GM19351 (cell line): Measurements from ENCODE around the gene MRPL44.

Experiments
- ATAC-seq: cut with Tn5 transposase; IDR thresholded peaks from one replicate; pipeline ENCODE4 v1.9.1; 2021; ENCODE audit warnings: mild to moderate bottlenecking, moderate library complexity; ENCODE audit not compliant: unreplicated experiment

The MRPL44 gene

DNA sequence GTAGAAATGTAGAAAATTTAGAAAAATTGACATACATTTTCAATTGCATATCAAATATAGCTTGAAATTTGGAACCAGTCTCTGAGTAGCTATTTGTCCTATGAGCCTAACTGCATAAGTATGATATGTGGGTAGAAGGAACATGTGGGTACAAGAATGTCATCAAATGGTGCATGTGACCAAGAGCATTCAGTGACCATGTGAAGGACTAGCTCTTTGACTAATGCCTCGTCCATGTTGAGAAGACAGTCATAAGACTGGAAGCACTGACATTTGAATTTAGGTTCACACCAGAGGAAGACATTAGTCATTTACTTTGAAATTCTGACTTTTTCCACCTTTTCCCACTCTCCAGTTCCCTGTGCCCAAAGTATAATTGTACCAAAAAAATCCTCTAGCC lies 12.6 kb downstream of the MRPL44 start:
- ATAC-seq, result no peak

DNA sequence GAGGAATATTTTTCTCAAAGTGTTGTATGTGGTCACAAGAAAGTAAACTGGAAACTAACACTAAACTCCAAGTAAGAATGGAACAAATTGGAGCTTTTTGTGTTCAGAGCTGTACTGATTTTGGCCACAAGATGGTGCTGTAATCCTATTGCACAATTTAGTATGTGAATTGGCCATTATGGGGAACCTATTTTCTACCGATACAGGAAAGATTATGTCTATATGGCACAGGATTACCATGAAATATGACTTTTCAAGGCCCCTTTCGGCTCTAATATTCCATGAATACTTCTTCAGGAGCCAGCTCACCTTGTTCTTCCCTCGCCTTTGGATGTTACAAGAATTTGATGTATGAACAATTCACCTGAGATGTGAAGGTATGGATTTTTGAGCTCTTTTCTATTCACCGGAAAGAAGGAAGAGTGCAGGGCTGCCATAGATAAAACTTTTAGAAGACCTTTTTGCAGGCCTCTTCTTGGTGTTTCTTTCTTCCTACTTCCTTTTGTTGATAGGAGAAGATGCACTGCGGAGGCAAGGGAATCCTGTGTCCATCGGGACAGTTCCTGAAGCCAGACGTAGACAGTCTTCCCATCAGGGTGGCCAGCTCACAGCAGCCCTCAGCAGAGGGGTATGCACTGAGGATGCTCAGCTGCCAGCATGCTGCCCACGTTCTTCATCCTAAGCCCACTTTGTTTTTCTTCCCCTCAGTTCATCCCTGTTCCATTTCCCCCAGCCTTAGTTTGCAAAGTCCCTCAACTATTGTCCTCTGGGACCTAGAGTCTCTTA lies 13.3 kb downstream of the MRPL44 start:
- ATAC-seq, result peak; percentile 81

DNA sequence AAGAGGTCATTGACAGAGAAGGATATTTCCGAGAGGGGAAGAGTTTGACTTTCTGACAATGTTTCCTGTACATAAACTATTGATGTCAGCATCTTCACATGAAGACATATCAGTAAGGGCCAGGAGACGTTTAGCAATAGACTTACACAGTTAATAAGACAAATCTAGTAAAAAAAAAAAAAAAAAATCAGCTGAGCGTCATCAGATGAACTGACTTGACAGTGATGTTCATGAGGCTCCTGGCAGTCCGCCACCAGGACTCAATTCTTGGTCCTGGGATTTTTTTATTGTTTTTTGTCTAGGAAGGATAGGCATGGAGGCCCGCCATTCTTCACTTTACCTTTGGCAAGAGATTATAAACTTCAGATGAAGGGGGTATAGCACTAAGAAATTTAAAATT lies 14.5 kb downstream of the MRPL44 start:
- no peak for ATAC-seq

DNA sequence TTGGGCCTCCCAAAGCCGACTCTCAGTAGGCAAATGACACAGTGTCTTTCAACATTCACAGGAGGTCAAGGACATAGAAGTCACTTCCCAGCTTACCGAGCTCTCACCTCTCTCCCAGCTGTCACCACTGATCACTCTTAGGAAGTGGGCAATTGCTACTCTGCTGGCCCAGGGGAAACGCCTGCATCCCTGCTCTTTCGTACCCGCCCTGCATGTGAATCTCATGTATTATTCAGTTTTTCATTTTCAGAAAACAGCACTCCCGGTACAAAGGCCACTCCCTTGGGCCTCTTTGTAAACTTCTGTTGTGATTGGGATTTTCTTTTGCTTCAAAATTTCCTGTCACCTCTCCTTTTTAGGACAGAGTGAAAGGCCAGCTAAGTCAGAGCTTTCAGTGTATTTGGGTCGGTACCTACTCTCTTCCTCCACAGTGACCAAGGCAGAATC lies 15.4 kb downstream of the MRPL44 start:
- no peak for ATAC-seq

DNA sequence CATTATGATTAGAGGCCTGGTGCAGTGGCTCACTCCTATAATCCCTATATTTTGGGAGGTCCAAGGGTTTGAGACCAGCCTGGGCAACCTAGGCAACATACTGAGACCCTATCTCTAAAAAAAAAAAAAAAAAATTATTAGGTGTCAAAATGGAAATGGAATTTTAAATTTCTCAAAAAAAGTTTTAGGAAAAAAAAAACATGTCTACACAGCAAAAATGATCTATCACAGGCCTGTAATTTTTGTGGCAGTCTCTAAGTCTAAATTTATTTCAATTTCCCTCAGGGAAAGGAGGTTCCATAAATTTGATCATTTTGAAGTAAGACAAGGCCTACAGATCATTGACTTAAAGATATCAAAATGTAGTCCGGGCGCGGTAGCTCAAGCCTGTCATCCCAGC lies 16.3 kb downstream of the MRPL44 start:
- ATAC-seq, result no peak

DNA sequence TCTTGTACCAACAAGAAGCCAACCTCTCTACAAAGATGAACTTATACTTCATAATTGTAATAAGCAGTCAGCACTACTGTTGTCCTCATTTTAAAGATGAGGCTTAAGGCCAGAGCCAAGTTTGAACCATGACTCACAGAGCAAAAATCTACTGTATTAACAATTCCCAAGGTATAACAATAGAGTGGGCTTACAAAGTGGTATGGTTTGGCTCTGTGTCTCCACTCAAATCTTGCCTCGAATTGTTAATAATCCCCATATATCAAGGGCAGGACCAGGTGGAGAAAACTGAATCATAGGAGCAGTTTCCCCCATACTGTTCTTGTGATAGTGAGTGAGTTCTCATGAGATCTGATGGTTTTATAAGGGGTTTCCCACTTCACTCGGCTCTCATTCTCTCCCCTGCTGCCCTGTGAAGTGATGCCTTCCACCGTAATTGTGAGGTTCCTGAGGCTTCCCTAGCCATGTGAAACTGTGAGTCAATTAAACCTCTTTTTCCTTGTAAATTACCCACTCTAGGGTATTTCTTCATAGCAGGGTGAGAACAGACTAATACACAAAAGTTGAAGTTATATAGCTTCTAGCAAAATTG lies 19.5 kb downstream of the MRPL44 start:
- ATAC-seq, result no peak

DNA sequence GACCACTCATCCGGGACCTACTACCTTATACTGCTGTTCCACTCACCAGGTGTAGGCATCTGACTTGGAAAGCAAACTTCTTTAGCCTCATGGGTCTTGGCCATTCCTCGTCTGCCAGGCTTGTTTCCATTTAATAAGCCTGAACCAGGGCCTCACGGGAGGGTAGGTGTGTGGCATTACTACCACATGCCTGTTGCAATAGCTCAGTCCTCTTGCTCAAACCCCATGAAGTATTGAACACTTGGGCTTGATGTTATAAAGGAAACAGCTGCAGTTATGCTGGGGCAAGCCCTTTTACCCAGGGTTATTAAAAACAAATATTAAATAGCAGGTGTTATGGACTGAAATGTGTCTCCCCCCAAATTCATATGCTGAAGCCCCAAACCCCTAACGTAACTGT lies 21.2 kb downstream of the MRPL44 start:
- ATAC-seq, result no peak

DNA sequence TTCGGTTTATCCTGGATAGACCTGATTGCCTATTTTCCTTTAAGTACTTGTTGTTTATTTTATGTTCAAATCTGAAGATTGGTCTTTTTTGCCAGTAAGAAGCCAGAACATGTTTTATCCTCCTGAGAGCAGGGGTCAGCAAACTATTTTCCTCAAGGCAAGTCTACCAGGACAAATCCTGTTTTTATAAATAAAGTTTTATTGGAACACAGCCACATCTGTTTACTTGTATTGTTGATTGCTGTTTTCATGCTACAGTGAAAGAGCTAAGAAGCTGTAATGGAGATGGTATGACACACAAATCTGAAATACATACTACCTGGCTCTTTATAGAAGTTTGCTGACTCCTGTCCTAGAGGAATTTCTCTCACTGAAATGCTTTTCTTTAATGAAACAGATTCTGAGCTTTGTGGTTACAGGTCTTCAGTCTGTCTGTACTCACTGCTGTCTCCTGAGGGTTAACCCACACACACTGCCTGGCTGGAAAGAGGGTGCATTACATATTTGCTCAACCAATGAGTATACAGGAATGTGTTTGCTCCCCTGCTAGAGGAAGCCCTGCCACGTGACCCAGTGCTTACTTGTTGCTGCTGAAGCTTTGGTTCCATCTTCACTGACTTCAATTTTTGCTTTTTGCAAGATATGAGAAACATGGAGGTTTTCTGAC lies 22.6 kb downstream of the MRPL44 start:
- peak; percentile 66 for ATAC-seq

DNA sequence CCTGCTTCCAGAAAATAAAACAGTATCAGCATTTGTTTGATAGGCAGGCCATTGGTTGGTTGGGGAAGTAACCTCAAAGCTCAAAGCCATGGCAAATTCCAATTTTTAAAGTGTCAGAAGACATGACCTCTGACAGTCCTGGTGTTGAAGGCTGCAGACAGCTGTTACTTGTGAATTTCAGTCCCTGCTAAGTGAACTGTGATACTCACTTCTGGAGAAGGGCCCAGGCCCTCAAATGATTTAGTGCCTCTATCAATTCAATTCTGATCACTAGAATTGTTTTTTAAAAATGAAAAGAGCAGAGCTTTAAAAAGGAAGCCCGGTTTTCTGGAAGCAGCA lies 23.1 kb downstream of the MRPL44 start:
- no peak for ATAC-seq

DNA sequence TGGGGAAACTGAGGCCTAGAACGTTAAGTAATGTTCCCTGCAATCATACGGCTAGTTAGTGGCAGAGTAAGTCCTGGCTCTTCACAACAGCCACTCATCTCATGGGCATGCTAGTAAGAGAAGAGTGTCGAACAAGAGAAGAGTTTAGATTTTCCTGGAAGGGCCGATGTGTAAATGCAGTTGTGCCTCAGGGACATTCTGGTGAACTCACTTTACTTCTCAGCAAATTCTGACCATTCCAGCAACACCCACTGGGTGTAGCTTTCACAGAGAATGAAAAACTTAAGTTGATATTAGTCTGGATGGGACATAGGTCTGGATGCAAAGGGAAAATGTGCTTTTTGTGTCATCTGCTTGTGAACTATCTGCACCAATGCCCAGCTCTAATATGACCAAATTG lies 23.5 kb downstream of the MRPL44 start:
- no peak for ATAC-seq

DNA sequence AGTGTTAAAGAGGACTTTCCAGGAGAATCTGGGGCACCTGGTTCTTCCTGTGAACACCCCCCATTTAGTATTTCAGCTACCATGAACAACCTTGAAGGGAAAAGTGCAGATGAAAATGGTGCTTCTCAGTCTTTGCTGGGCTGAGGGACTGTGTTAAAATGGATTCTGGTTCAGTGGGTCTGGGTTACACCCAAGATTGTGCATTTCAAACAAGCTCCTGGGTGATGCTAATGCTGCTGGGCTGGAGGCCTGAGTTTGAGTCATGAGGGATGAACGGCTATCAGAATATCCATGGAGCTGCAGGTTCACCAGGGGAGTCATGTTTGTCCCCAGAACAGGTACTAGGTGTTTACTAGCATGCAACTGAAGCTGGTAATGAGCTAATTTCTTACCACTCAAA lies 24.0 kb downstream of the MRPL44 start:
- no peak for ATAC-seq

DNA sequence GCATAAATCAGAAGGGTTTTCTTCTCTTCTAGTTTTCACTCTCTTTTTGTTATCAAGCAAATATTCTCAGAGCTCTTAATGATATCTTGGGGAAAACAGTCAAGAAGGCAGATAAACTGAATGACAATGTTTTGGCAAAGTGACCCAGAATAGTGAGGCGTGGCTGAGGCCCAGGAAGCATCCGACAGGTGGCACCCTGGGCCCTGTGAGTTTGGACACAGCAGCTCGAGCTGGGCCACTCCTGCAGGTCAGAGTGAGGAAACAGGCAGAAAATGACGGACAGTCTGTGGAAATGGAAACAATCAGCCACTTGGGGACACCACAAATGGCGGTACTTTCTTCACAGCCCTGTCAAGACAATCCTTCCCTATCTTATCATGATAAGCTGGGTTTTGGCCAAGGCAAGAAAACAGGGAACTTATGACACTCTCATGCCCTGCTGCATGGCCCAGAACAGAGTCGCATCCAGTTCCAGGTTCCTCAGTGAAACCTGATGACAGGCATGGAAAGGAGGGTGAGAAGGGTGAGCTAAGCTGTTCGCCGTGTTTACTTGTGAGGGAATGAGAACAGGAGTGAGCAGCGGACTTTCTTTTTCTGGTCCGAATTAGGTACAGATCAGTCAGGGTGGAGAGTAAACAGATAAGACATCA lies 32.1 kb downstream of the MRPL44 start:
- ATAC-seq, result no peak

DNA sequence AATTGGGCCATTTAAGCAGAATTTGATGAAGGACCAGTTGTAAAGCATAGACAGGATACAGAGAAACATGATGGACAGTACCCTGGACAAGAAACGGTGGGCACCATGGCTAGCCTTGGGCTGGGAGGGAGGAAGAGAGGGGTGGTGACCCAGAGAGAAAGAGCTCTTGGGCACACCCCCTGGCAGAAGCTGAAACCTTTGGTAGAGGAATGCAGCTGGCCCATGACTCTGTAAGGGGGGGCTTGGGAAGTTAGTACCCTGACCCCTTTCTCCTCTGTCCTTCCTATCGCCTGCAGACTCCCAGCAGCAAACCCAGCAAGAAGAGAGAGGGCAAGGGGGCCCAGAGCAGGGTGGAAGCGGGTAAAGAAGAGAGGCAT lies 32.6 kb downstream of the MRPL44 start:
- no peak for ATAC-seq

DNA sequence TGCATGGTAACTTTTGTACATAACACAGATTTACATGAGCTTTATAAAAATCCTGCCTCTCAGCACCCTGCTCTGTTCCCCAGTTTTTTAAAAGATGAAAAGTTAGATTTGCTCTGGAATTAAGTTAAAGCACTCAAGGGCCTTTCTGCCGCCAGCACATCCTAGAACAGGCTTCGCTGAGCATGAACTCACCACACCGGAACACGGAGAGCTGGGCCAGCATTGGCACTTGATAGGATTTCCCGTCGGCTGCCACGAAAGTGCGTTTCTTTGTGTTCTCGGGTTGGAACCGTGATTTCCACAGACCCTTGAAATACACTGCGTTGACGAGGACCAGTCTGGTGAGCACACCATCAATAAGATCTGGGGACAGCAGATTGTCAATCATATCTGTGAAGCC lies 34.3 kb downstream of the MRPL44 start:
- ATAC-seq, result no peak

DNA sequence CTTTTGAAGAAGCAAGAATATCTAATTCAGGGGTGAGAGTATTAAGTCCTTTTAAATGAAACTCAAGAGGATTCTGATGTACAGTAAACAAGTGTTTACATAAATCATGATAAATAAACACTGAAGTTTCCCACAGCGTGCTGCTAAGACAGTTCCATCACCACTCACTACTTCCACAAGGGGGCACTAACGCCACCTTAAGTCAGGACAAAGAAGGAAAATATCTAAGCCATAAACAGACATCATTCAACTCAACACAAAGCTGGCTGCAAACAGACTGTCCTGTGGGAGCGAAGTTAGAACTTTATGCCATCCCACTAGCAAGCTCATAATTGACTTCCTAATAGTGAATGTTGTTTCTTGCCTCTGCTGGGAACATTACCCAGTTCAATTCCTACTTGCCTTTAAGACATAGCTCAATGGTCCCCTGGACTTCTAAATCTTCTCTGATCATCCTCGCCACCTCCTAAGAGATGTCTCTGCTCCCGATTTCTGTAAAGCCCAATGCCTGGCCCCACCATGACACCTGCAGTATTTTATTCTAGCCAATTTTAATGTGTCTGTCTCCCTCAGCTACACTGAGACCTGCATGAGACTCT lies 36.5 kb downstream of the MRPL44 start:
- peak; percentile 88 for ATAC-seq

DNA sequence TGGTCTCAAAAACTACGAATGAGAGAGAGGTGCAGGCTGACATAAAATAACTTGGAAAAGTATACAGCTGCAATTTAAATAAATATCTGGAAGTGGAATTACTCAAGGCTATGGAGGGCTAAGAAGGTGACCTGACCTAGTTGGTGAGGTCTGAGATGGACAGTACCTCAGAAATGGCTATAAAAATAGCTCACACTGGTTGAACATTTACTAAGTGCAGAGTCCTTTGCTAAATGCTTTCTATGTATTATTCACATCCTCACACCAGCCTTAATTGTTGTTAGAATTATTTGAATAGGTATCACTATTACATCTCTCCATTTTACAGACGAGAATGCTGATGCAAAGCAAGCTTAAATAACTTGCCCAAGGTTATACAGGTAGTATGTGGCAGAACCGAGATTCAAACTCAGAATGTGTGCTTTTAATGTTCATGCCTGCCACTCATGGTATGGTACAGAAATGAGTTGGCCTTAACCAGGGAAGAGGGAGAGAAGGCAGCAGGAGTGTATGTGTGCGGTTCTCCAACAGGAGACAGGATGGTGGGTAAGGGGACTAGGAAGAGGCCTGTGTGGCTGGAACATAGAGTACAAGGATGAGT lies 37.4 kb downstream of the MRPL44 start:
- ATAC-seq, result no peak

DNA sequence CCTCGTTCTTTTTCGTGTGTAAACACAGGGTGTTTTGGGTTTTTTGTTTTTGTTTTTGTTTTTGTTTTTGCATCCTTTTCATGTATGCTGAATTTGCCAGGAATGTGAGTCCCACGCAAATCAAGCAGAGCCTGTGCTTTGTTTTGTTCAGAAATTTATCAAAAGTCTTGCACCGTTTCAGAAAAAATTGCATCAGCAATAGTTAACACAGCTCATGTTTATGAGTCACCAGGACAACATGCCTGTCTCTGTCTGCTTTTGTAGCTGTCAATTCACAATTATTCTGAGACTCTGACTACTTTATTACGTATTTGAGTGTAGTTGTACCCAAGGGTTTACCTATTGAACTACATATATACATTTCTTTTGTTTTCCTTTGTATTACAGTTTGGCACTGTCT lies 38.3 kb downstream of the MRPL44 start:
- no peak for ATAC-seq

DNA sequence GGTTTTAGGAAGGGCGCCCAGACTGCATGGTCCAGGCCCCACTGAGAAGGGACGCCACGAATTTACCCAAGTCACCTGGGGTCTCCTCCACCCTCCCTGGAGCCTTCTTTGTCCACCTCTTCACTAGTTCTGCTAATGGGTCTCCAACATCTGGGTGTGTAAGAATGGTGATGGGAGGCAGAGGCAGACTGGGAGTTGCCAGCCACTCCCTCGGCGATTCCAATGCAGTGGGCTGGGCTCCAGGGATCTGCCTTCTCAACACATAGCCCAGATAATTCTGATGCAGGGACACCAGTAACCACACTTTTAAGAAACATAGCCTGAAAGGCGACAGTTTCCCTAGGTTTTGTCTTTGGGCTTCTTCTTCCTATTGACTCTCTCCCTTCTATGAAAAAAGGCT lies 39.1 kb downstream of the MRPL44 start:
- no peak for ATAC-seq

DNA sequence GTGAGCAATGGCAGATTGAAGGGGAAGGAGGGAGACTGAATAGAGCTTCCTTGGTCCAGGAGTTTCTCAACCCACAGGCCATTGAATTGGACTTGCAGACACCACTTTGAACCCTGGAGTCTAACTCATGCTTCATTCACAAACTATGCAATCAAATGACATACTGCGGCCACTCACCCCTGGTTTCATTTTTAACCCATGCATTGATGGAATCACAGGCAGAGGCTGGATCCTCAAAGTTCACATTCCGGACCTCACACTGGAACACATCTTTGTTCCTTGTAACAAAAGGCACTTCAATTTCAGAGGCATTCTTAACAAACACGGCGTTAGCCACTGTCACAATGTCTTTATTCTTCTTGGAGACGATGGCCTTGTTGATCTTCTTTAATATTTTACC lies 40.7 kb downstream of the MRPL44 start:
- ATAC-seq, result no peak

DNA sequence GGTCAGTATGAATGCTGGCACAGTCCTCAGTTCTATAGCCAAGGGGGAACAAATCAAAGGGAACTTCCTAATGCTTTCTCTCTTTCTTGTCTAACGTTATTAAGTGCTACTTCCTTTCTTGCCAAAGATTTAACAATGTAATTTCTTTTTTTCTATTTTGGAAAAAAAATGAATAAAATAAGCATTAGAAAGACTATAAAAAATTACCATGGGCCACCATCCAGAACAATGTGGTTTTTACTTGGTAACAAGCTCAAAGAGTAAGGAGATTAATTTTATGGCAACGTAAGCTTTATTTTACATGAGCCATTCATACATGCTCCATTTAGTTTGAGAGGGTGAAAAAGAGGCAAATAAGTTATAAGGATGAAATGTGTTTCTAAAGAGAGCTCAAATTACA lies 41.7 kb downstream of the MRPL44 start:
- no peak for ATAC-seq

DNA sequence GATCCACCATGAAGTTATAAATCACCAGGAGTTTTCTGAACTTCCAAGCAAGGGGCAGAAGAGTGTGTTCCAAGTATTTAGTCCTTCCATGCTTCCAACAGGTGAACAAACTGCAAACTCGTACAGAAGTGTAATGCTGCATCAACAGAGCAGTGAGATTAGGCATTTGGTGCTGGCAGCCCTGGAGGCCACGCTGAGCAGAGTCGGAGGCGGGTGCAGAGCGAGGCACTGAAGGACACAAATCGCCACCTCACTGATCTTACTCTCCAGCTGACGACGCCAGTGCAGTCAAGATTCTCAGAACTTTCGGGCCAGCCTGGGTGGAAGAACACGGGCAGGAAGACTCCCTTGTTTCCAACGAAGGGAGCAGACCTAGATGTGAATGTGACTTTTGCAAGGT lies 42.6 kb downstream of the MRPL44 start:
- ATAC-seq, result no peak
